Spleen (tissue), 7 donors: ENCODE measurements around the gene NKX6-2.

Source experiments
- CTCF ChIP-seq, 11 experiments: fragments of 200-600 bp in 7 of 11; fragments of 450-650 bp in 4 of 11; sonication (generic) in 4 of 11; IDR thresholded peaks in 8 of 11; conservative IDR thresholded peaks in 3 of 11; 1 replicate in 7 of 11; 2 replicates in 4 of 11; pipeline versions ENCODE4 v1.4.0 to v1.8.0; 2016 to 2021; ENCODE audit warnings: antibody characterized with exemption in 11 of 11, inconsistent platforms in 4 of 11, mild to moderate bottlenecking in 1 of 11
- POLR2A ChIP-seq, 3 donors: fragments of 450-650 bp; IDR thresholded peaks; one replicate each; pipeline ENCODE4 v1.5.1; 2017; ENCODE audit warnings: antibody characterized with exemption in 3 of 3, mild to moderate bottlenecking in 1 of 3
- POLR2AphosphoS5 ChIP-seq, 3 donors: sonication (generic); formaldehyde crosslinking; IDR thresholded peaks; one replicate each; pipeline ENCODE4 v1.5.1; 2017; ENCODE audit warnings: antibody characterized with exemption in 3 of 3
- donor health status: DM: no; HTN: no; CAD: no; lungs with moderate emphysema.
- donor health status: DM: no; HTN: no; CAD: no.
- donor health status: DM: no; HTN: no; CAD: no.

GRCh38 chr10:132744839-132745238 lies 41.1 kb downstream of the NKX6-2 start:
- TF ChIP-seq POLR2AphosphoS5 (IDR thresholded peaks at IDR 0.05) (no peak), CTCF (IDR thresholded peaks at IDR 0.05 in 8 of 11, conservative IDR thresholded peaks at IDR 0.05 in 3 of 11) (no peak), POLR2A (IDR thresholded peaks at IDR 0.05) (no peak)
